Liver (tissue), 9 donors: ENCODE measurements around the gene AMN1. TPM values are rescaled to one million over a fixed set of nuclear protein-coding genes. Genes with fewer than 3 reads are reported as not detected.

Source experiments
- DNase-seq: peaks from one replicate; pipeline ENCODE4 v3.0.0-alpha.2; 2017; ENCODE audit warnings: low spot score
- H3K27ac ChIP-seq, 2 donors: one replicate each; pipeline ENCODE4 v1.7.0; 2013; ENCODE audit warnings: inconsistent platforms in 2 of 2, low read length in 2 of 2, control low read depth in 1 of 2, low read depth in 1 of 2, mild to moderate bottlenecking in 1 of 2
- H3K27me3 ChIP-seq, 4 donors: one replicate each; pipeline versions ENCODE4 v1.6.1 to v1.7.0; 2013; ENCODE audit warnings: low read length in 3 of 4, inconsistent platforms in 1 of 4, mild to moderate bottlenecking in 1 of 4, moderate library complexity in 1 of 4; ENCODE audit not compliant: control insufficient read depth in 4 of 4, insufficient read depth in 4 of 4
- H3K36me3 ChIP-seq, 4 donors: one replicate each; pipeline versions ENCODE4 v1.6.1 to v1.7.0; 2013; ENCODE audit warnings: low read length in 3 of 4, mild to moderate bottlenecking in 3 of 4, low read depth in 1 of 4, moderate library complexity in 1 of 4; ENCODE audit not compliant: control insufficient read depth in 4 of 4, insufficient read depth in 3 of 4
- H3K4me1 ChIP-seq, 4 donors: one replicate each; pipeline versions ENCODE4 v1.6.1 to v1.7.0; 2013; ENCODE audit warnings: low read length in 3 of 4, mild to moderate bottlenecking in 3 of 4, moderate library complexity in 1 of 4; ENCODE audit not compliant: control insufficient read depth in 4 of 4, insufficient read depth in 4 of 4
- H3K4me3 ChIP-seq, 3 donors: one replicate each; pipeline versions ENCODE4 v1.6.1 to v1.7.0; 2013; ENCODE audit warnings: low read length in 3 of 3, control low read depth in 1 of 3, low read depth in 1 of 3, mild to moderate bottlenecking in 1 of 3
- H3K9ac ChIP-seq, 2 donors: one replicate each; pipeline ENCODE4 v1.7.0; 2013; ENCODE audit warnings: low read length in 2 of 2, mild to moderate bottlenecking in 2 of 2, moderate library complexity in 2 of 2, control low read depth in 1 of 2, low read depth in 1 of 2
- H3K9me3 ChIP-seq, 4 donors: one replicate each; pipeline versions ENCODE4 v1.6.1 to v1.7.0; 2013; ENCODE audit warnings: low read length in 3 of 4; ENCODE audit not compliant: control insufficient read depth in 4 of 4
- EGR1 ChIP-seq, 2 donors: IDR thresholded peaks; 2 replicates each; pipeline ENCODE4 v1.6.1; 2016 to 2018; ENCODE audit warnings: antibody characterized with exemption in 2 of 2, low read depth in 2 of 2
- FOXA1 ChIP-seq: IDR thresholded peaks from 2 replicates; pipeline ENCODE4 v1.6.1; 2016; ENCODE audit warnings: antibody characterized with exemption
- FOXA2 ChIP-seq: IDR thresholded peaks from 2 replicates; pipeline ENCODE4 v1.6.1; 2016; ENCODE audit warnings: antibody characterized with exemption
- GABPA ChIP-seq, 2 donors: IDR thresholded peaks in 1 of 2; conservative IDR thresholded peaks in 1 of 2; 2 replicates each; pipeline ENCODE4 v1.6.1; 2016; ENCODE audit warnings: antibody characterized with exemption in 2 of 2, mild to moderate bottlenecking in 1 of 2, moderate library complexity in 1 of 2
- HNF4G ChIP-seq: IDR thresholded peaks from 2 replicates; pipeline ENCODE4 v1.6.1; 2016; ENCODE audit warnings: antibody characterized with exemption
- JUND ChIP-seq, 2 donors: IDR thresholded peaks; 2 replicates each; pipeline ENCODE4 v1.6.1; 2016; ENCODE audit warnings: antibody characterized with exemption in 2 of 2
- NR2F2 ChIP-seq: IDR thresholded peaks from 2 replicates; pipeline ENCODE4 v1.6.1; 2016; ENCODE audit warnings: antibody characterized with exemption
- RAD21 ChIP-seq, 2 donors: IDR thresholded peaks; 2 replicates each; pipeline ENCODE4 v1.6.1; 2016; ENCODE audit warnings: antibody characterized with exemption in 2 of 2, mild to moderate bottlenecking in 2 of 2
- RXRA ChIP-seq, 2 donors: IDR thresholded peaks; 2 replicates each; pipeline ENCODE4 v1.6.1; 2017 to 2018; ENCODE audit warnings: antibody characterized with exemption in 2 of 2, mild to moderate bottlenecking in 1 of 2
- SP1 ChIP-seq: IDR thresholded peaks from 2 replicates; pipeline ENCODE4 v1.6.1; 2018; ENCODE audit warnings: antibody characterized with exemption, mild to moderate bottlenecking
- TAF1 ChIP-seq: conservative IDR thresholded peaks from 2 replicates; pipeline ENCODE4 v1.6.1; 2016; ENCODE audit warnings: antibody characterized with exemption, mild to moderate bottlenecking
- YY1 ChIP-seq: IDR thresholded peaks from 2 replicates; pipeline ENCODE4 v1.6.1; 2016; ENCODE audit warnings: antibody characterized with exemption, mild to moderate bottlenecking
- whole genome bisulfite sequencing: extraction: QIAGEN DNeasy Blood & Tissue Kit; methylation state at CpG from one replicate; pipeline ENCODE4 v1.1.7; 2013; 5-methylcytosine and 5-hydroxymethylcytosine counted together
- polyA plus RNA-seq, 2 donors: library from polyadenylated mRNA; stranded (reverse) in 1 of 2; unstranded in 1 of 2; fragments of 200-250 nt in 1 of 2; fragments of >200 nt in 1 of 2; fragmentation: Nextera tagmentation in 1 of 2; extraction: Ambion mirVana in 1 of 2; gene quantifications; one replicate each; pipeline versions ENCODE4 v1.2.1 to v1.2.3, GENCODE V29; 2013 to 2015
- total RNA-seq, 2 donors: library from RNA; depleted of rRNA; stranded (reverse); fragments of >200 nt; gene quantifications; one replicate each; pipeline ENCODE4 v1.2.3, GENCODE V29; 2014
- TF ChIP-seq, protein P1 (sequence below): IDR thresholded peaks from 2 replicates; pipeline ENCODE4 v1.6.1; 2016; ENCODE audit warnings: antibody characterized with exemption
- TF ChIP-seq, protein P2 (sequence below): fragments of 150-350 bp; IDR thresholded peaks from 2 replicates; pipeline ENCODE4 v1.5.1; 2017; ENCODE audit warnings: improper control_type of control experiment, low read depth, low read length; ENCODE audit not compliant: missing input control
- TF ChIP-seq, protein P3 (sequence below): IDR thresholded peaks from 2 replicates; pipeline ENCODE4 v1.6.1; 2016; ENCODE audit warnings: antibody characterized with exemption
- TF ChIP-seq, protein P4 (sequence below): IDR thresholded peaks from 2 replicates; pipeline ENCODE4 v1.6.1; 2016; ENCODE audit warnings: antibody characterized with exemption
- TF ChIP-seq, protein P5 (sequence below): IDR thresholded peaks from 2 replicates; pipeline ENCODE4 v1.6.1; 2016; ENCODE audit warnings: antibody characterized with exemption, mild to moderate bottlenecking
- donor health status: healthy.
- donor health status: healthy.
- donor health status: healthy.
- donor health status: healthy.
- donor health status: healthy.

The AMN1 gene
- total and polyA plus RNA-seq, 4 donors, result 1.9 to 5.2 (median 3.7) TPM

DNA sequence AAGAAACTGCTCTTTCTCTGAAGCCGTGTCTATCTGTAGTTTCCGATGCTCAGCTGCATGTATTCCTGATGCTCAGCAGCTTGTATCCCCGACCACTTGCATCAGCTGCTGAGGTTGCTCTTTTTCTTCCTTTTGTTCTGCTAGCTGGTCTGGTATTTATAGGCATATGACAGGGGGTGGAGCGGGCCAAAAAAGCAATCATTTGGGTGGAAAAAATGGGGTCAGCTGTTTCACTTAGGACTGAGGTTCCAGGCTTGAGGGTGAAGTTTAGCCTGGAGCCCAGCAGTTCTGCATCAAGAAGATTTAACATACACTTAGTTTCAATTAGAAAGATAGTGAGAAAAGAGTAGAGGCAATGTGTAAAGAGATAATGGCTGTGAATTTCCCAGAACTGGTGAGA is 23.6 kb upstream of the AMN1 start:
- DNase-seq, result no peak
- no peak overlapping the region for H3K27ac ChIP-seq
- no peaks in the 10 kb centered on the region for H3K4me1 ChIP-seq
- no peaks in the 10 kb centered on the region for H3K27me3 ChIP-seq
- 84% methylated on average over 4 of the region's 4 CpGs for WGBS
- peaks cover 0 to 3% (median 0%) of the 10 kb centered on the region in 4 donors for H3K9me3 ChIP-seq
- no peak overlapping the region for H3K9ac ChIP-seq
- no peak for TF ChIP-seq GABPA (IDR thresholded peaks at IDR 0.05 in 1 of 2, conservative IDR thresholded peaks at IDR 0.05 in 1 of 2)
- TF ChIP-seq, protein P1, sequence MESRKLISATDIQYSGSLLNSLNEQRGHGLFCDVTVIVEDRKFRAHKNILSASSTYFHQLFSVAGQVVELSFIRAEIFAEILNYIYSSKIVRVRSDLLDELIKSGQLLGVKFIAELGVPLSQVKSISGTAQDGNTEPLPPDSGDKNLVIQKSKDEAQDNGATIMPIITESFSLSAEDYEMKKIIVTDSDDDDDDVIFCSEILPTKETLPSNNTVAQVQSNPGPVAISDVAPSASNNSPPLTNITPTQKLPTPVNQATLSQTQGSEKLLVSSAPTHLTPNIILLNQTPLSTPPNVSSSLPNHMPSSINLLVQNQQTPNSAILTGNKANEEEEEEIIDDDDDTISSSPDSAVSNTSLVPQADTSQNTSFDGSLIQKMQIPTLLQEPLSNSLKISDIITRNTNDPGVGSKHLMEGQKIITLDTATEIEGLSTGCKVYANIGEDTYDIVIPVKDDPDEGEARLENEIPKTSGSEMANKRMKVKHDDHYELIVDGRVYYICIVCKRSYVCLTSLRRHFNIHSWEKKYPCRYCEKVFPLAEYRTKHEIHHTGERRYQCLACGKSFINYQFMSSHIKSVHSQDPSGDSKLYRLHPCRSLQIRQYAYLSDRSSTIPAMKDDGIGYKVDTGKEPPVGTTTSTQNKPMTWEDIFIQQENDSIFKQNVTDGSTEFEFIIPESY, result no peak
- TF ChIP-seq TAF1, result no peak
- no peak for TF ChIP-seq RXRA (IDR thresholded peaks at IDR 0.05)
- no peak for TF ChIP-seq EGR1 (IDR thresholded peaks at IDR 0.05; ENCODE audit: low read depth in 2 of 2)
- no peak for TF ChIP-seq HNF4G
- TF ChIP-seq, protein P2, sequence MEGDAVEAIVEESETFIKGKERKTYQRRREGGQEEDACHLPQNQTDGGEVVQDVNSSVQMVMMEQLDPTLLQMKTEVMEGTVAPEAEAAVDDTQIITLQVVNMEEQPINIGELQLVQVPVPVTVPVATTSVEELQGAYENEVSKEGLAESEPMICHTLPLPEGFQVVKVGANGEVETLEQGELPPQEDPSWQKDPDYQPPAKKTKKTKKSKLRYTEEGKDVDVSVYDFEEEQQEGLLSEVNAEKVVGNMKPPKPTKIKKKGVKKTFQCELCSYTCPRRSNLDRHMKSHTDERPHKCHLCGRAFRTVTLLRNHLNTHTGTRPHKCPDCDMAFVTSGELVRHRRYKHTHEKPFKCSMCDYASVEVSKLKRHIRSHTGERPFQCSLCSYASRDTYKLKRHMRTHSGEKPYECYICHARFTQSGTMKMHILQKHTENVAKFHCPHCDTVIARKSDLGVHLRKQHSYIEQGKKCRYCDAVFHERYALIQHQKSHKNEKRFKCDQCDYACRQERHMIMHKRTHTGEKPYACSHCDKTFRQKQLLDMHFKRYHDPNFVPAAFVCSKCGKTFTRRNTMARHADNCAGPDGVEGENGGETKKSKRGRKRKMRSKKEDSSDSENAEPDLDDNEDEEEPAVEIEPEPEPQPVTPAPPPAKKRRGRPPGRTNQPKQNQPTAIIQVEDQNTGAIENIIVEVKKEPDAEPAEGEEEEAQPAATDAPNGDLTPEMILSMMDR, result no peak
- TF ChIP-seq SP1, result no peak
- no peaks in the 10 kb centered on the region for H3K36me3 ChIP-seq
- H3K4me3 ChIP-seq, result no peak overlapping the region

DNA sequence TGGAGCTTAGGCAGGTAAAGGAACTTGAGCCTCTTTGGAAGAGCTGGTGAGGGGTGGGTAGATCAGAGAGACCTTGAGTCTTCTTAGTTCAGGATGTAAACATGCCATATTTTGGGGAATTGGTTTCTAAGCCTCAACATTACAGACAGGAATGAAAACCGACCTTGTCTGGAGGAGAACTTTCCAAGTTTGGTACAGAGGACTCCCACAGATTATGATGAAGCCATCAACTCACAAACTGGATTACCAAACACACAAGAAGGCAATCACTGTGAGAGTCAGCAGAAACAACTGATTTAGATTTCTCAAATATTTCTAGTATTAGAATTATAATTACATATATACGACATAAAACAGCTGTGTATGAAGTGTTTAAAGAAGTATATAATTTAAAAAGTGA is 22.3 kb upstream of the AMN1 start:
- TF ChIP-seq FOXA2 (no peak), YY1 (no peak), RXRA (IDR thresholded peaks at IDR 0.05) (no peak), TAF1 (no peak), SP1 (no peak), GABPA (IDR thresholded peaks at IDR 0.05 in 1 of 2, conservative IDR thresholded peaks at IDR 0.05 in 1 of 2) (no peak), EGR1 (IDR thresholded peaks at IDR 0.05; ENCODE audit: low read depth in 2 of 2) (no peak), HNF4G (no peak), FOXA1 (no peak), JUND (IDR thresholded peaks at IDR 0.05) (no peak), NR2F2 (no peak), RAD21 (IDR thresholded peaks at IDR 0.05) (no peak)
- TF ChIP-seq, protein P2, result no peak
- TF ChIP-seq, protein P3, sequence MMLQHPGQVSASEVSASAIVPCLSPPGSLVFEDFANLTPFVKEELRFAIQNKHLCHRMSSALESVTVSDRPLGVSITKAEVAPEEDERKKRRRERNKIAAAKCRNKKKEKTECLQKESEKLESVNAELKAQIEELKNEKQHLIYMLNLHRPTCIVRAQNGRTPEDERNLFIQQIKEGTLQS, result no peak
- TF ChIP-seq, protein P4, sequence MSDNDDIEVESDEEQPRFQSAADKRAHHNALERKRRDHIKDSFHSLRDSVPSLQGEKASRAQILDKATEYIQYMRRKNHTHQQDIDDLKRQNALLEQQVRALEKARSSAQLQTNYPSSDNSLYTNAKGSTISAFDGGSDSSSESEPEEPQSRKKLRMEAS, result no peak
- TF ChIP-seq, protein P5, sequence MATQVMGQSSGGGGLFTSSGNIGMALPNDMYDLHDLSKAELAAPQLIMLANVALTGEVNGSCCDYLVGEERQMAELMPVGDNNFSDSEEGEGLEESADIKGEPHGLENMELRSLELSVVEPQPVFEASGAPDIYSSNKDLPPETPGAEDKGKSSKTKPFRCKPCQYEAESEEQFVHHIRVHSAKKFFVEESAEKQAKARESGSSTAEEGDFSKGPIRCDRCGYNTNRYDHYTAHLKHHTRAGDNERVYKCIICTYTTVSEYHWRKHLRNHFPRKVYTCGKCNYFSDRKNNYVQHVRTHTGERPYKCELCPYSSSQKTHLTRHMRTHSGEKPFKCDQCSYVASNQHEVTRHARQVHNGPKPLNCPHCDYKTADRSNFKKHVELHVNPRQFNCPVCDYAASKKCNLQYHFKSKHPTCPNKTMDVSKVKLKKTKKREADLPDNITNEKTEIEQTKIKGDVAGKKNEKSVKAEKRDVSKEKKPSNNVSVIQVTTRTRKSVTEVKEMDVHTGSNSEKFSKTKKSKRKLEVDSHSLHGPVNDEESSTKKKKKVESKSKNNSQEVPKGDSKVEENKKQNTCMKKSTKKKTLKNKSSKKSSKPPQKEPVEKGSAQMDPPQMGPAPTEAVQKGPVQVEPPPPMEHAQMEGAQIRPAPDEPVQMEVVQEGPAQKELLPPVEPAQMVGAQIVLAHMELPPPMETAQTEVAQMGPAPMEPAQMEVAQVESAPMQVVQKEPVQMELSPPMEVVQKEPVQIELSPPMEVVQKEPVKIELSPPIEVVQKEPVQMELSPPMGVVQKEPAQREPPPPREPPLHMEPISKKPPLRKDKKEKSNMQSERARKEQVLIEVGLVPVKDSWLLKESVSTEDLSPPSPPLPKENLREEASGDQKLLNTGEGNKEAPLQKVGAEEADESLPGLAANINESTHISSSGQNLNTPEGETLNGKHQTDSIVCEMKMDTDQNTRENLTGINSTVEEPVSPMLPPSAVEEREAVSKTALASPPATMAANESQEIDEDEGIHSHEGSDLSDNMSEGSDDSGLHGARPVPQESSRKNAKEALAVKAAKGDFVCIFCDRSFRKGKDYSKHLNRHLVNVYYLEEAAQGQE, result no peak
- TF ChIP-seq, protein P1, result no peak
- Histone ChIP-seq H3K36me3 (no peaks in the 10 kb centered on the region), H3K9me3 (peaks cover 0 to 3% (median 0%) of the 10 kb centered on the region in 4 donors), H3K9ac (no peak overlapping the region), H3K27me3 (no peaks in the 10 kb centered on the region), H3K4me1 (peaks cover 0 to 3% (median 1%) of the 10 kb centered on the region in 4 donors), H3K4me3 (no peak overlapping the region), H3K27ac (no peak overlapping the region)
- WGBS, result 88% methylated on average over 2 of the region's 2 CpGs
- DNase-seq, result no peak
